Neural cell (in vitro differentiated cells): ENCODE measurements around the gene NUDT9. TPM values are rescaled to one million over a fixed set of nuclear protein-coding genes. Genes with fewer than 3 reads are reported as not detected.

Experiments
- H2AFZ ChIP-seq: fragments of 200-600, 300-800 bp; sonication (generic), shearing (Covaris generic); 2 replicates; pipeline ENCODE4 v1.6.0; 2014; ENCODE audit warnings: low read depth, mild to moderate bottlenecking, antibody characterized with exemption, low read length, moderate library complexity
- H3F3A ChIP-seq: fragments of 200-600 bp; shearing (Covaris generic); 2 replicates; pipeline ENCODE4 v1.6.1; 2016; ENCODE audit warnings: mild to moderate bottlenecking, moderate library complexity, mixed read lengths, antibody characterized with exemption, low read length; ENCODE audit not compliant: insufficient read depth, poor library complexity, severe bottlenecking
- H3K27ac ChIP-seq: fragments of 200-600, 300-800 bp; sonication (generic), shearing (Covaris generic); 2 replicates; pipeline ENCODE4 v1.5.1; 2014; ENCODE audit warnings: mild to moderate bottlenecking, low read length, moderate library complexity
- H3K27me3 ChIP-seq: fragments of 300-800, 200-600 bp; sonication (generic), shearing (Covaris generic); 2 replicates; pipeline ENCODE4 v1.6.0; 2014; ENCODE audit warnings: mild to moderate bottlenecking, low read depth, low read length, moderate library complexity; ENCODE audit not compliant: insufficient read depth
- H3K36me3 ChIP-seq: fragments of 300-800, 200-600 bp; sonication (generic), shearing (Covaris generic); 2 replicates; pipeline ENCODE4 v1.5.1; 2014; ENCODE audit warnings: mild to moderate bottlenecking, antibody characterized with exemption, low read length, moderate library complexity; ENCODE audit not compliant: insufficient read depth
- H3K4me2 ChIP-seq: fragments of 300-800, 200-600 bp; sonication (generic), shearing (Covaris generic); 2 replicates; pipeline ENCODE4 v1.6.0; 2014; ENCODE audit warnings: mild to moderate bottlenecking, low read length
- H3K4me3 ChIP-seq: fragments of 300-800, 200-600 bp; sonication (generic), shearing (Covaris generic); 2 replicates; pipeline ENCODE4 v1.5.1; 2014; ENCODE audit warnings: mild to moderate bottlenecking, low read length, moderate library complexity
- H3K79me2 ChIP-seq: fragments of 200-600 bp; shearing (Covaris generic); replicated peaks from 2 replicates; pipeline ENCODE4 v1.6.0; 2014; ENCODE audit warnings: mild to moderate bottlenecking, low read length, moderate library complexity; ENCODE audit not compliant: insufficient read depth
- H3K9ac ChIP-seq: fragments of 300-800, 200-600 bp; sonication (generic), shearing (Covaris generic); 2 replicates; pipeline ENCODE4 v1.6.1; 2016; ENCODE audit warnings: mild to moderate bottlenecking, low read length, mixed read lengths
- H3K9me2 ChIP-seq: fragments of 200-600 bp; shearing (Covaris generic); 2 replicates; pipeline ENCODE4 v1.6.1; 2016; ENCODE audit warnings: mild to moderate bottlenecking, low read length, mixed read lengths; ENCODE audit not compliant: insufficient read depth
- H3K9me3 ChIP-seq: fragments of 200-600, 300-800 bp; sonication (generic), shearing (Covaris generic); 2 replicates; pipeline ENCODE4 v1.6.1; 2016; ENCODE audit warnings: mild to moderate bottlenecking, mixed run types, low read length, moderate library complexity, mixed read lengths
- H4K20me1 ChIP-seq: fragments of 200-600 bp; shearing (Covaris generic); 2 replicates; pipeline ENCODE4 v1.6.1; 2016; ENCODE audit warnings: mild to moderate bottlenecking, mixed run types; ENCODE audit not compliant: insufficient read depth
- EP300 ChIP-seq: fragments of 450-650 bp; conservative IDR thresholded peaks from 2 replicates; pipeline ENCODE4 v1.6.1; 2014; ENCODE audit warnings: antibody characterized with exemption, mild to moderate bottlenecking, moderate library complexity; ENCODE audit not compliant: poor library complexity, severe bottlenecking
- EZH2 ChIP-seq: fragments of 200-600, 300-800 bp; shearing (Covaris generic), sonication (generic); IDR thresholded peaks from 2 replicates; pipeline ENCODE4 v1.6.1; 2014; ENCODE audit warnings: antibody characterized with exemption, low read length, borderline replicate concordance, mild to moderate bottlenecking; ENCODE audit not compliant: insufficient read depth, poor library complexity, severe bottlenecking
- MXI1 ChIP-seq: fragments of 450-650 bp; conservative IDR thresholded peaks from 2 replicates; pipeline ENCODE4 v1.6.1; 2014; ENCODE audit warnings: antibody characterized with exemption, mild to moderate bottlenecking; ENCODE audit not compliant: poor library complexity, severe bottlenecking
- POLR2AphosphoS5 ChIP-seq: IDR thresholded peaks from 2 replicates; pipeline ENCODE4 v1.6.1; 2012
- RAD21 ChIP-seq: fragments of 450-650 bp; conservative IDR thresholded peaks from 2 replicates; pipeline ENCODE4 v1.6.1; 2014; ENCODE audit warnings: antibody characterized with exemption, mild to moderate bottlenecking, moderate library complexity
- SMC3 ChIP-seq: fragments of 450-650 bp; conservative IDR thresholded peaks from 2 replicates; pipeline ENCODE4 v1.6.1; 2014; ENCODE audit warnings: antibody characterized with exemption, mild to moderate bottlenecking, moderate library complexity; ENCODE audit not compliant: poor library complexity
- TAF1 ChIP-seq: IDR thresholded peaks from 2 replicates; pipeline ENCODE4 v1.6.1; 2012; ENCODE audit warnings: low read depth
- polyA plus RNA-seq: library from polyadenylated mRNA; depleted of rRNA; stranded (reverse); fragments of >200 nt; gene quantifications from 2 replicates; pipeline ENCODE4 v1.2.3, GENCODE V29; 2014
- TF ChIP-seq, protein P1 (sequence below): fragments of 450-650 bp; IDR thresholded peaks from 2 replicates; pipeline ENCODE4 v1.5.1; 2014; ENCODE audit warnings: antibody characterized with exemption, mild to moderate bottlenecking, moderate library complexity; ENCODE audit not compliant: poor library complexity, severe bottlenecking
- TF ChIP-seq, protein P2 (sequence below): IDR thresholded peaks from 2 replicates; pipeline ENCODE4 v1.6.1; 2012; ENCODE audit warnings: borderline replicate concordance

The NUDT9 gene
- polyA plus RNA-seq, 1 donor from 2014 or later = 25.5 TPM

DNA sequence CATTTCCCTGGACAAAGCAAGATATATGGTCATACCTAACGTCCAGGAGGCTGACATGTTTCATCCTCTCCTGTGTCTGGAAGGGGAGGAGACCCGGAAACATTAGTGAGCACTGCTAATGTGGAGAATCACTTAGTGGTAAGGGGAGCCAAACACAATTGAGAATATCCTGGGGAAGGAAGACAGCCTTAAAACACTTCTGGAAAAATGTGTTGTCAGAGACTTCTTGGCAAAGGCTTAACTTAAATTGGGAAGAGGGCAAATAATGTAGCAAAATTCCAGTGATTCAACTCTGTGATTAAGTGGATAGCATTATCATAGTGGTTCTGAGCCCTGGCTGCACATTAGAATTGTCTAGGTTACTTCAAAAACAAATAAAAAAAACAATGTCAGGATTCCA is 67.3 kb downstream of the NUDT9 start:
- no peaks in the 10 kb centered on the region for H3F3A ChIP-seq
- no peak overlapping the region for H3K27ac ChIP-seq
- no peaks in the 10 kb centered on the region for H3K27me3 ChIP-seq
- no peaks in the 10 kb centered on the region for H3K79me2 ChIP-seq
- H3K9me2 ChIP-seq = no peaks in the 10 kb centered on the region
- no peaks in the 10 kb centered on the region for H4K20me1 ChIP-seq
- no peak overlapping the region for H3K9ac ChIP-seq
- H3K9me3 ChIP-seq = no peaks in the 10 kb centered on the region
- TF ChIP-seq, protein P1, sequence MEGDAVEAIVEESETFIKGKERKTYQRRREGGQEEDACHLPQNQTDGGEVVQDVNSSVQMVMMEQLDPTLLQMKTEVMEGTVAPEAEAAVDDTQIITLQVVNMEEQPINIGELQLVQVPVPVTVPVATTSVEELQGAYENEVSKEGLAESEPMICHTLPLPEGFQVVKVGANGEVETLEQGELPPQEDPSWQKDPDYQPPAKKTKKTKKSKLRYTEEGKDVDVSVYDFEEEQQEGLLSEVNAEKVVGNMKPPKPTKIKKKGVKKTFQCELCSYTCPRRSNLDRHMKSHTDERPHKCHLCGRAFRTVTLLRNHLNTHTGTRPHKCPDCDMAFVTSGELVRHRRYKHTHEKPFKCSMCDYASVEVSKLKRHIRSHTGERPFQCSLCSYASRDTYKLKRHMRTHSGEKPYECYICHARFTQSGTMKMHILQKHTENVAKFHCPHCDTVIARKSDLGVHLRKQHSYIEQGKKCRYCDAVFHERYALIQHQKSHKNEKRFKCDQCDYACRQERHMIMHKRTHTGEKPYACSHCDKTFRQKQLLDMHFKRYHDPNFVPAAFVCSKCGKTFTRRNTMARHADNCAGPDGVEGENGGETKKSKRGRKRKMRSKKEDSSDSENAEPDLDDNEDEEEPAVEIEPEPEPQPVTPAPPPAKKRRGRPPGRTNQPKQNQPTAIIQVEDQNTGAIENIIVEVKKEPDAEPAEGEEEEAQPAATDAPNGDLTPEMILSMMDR = no peak
- TF ChIP-seq MXI1 (no peak), EP300 (no peak), EZH2 (no peak), RAD21 (no peak), SMC3 (no peak), POLR2AphosphoS5 (no peak), TAF1 (no peak)
- TF ChIP-seq, protein P2, sequence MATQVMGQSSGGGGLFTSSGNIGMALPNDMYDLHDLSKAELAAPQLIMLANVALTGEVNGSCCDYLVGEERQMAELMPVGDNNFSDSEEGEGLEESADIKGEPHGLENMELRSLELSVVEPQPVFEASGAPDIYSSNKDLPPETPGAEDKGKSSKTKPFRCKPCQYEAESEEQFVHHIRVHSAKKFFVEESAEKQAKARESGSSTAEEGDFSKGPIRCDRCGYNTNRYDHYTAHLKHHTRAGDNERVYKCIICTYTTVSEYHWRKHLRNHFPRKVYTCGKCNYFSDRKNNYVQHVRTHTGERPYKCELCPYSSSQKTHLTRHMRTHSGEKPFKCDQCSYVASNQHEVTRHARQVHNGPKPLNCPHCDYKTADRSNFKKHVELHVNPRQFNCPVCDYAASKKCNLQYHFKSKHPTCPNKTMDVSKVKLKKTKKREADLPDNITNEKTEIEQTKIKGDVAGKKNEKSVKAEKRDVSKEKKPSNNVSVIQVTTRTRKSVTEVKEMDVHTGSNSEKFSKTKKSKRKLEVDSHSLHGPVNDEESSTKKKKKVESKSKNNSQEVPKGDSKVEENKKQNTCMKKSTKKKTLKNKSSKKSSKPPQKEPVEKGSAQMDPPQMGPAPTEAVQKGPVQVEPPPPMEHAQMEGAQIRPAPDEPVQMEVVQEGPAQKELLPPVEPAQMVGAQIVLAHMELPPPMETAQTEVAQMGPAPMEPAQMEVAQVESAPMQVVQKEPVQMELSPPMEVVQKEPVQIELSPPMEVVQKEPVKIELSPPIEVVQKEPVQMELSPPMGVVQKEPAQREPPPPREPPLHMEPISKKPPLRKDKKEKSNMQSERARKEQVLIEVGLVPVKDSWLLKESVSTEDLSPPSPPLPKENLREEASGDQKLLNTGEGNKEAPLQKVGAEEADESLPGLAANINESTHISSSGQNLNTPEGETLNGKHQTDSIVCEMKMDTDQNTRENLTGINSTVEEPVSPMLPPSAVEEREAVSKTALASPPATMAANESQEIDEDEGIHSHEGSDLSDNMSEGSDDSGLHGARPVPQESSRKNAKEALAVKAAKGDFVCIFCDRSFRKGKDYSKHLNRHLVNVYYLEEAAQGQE = no peak
- H3K4me3 ChIP-seq = no peak overlapping the region
- H3K36me3 ChIP-seq = no peaks in the 10 kb centered on the region
- no peak overlapping the region for H2AFZ ChIP-seq
- no peak overlapping the region for H3K4me2 ChIP-seq

DNA sequence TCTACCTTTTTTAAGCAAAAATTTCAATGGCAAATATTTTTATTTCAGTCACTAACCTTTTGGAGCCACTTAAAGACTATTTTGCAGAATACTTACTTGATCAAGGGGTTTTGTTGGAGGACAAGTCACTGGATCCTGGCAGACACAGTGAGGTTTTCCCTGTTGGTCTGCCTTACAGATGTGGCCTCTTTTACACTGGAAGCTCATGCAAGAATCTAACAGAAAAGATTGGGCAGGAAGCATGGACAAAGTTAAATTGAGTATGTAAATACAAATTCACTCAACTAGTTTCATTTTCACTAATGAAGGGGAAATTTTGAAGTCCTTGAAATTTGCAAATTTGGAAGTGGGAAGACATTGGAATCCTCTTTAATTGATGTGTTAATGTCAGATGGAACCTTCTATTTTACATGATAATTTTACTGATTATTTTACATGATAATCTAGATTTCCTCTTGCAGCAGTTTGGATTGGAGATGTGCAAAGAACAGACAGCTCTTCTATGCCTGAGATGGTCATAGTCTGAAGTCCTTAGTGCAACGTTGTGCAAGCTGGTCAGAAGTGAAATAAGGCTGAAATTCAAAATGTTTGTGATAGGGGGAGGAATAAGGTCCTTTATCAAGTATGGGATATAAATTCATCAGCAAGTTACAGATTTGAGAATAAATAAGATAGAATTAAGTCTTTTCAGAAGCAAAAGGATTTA is 68.4 kb downstream of the NUDT9 start:
- H3K9me3 ChIP-seq = no peaks in the 10 kb centered on the region
- no peaks in the 10 kb centered on the region for H3K79me2 ChIP-seq
- TF ChIP-seq, protein P1 = no peak
- TF ChIP-seq EZH2 (no peak), SMC3 (no peak), TAF1 (no peak), MXI1 (no peak), POLR2AphosphoS5 (no peak), EP300 (no peak), RAD21 (no peak)
- TF ChIP-seq, protein P2 = no peak
- no peaks in the 10 kb centered on the region for H3K36me3 ChIP-seq
- no peak overlapping the region for H3K4me3 ChIP-seq
- no peak overlapping the region for H3K4me2 ChIP-seq
- H3K9me2 ChIP-seq = no peaks in the 10 kb centered on the region
- H2AFZ ChIP-seq = no peak overlapping the region
- H3F3A ChIP-seq = no peaks in the 10 kb centered on the region
- H4K20me1 ChIP-seq = no peaks in the 10 kb centered on the region
- no peak overlapping the region for H3K9ac ChIP-seq
- no peak overlapping the region for H3K27ac ChIP-seq
- H3K27me3 ChIP-seq = no peaks in the 10 kb centered on the region
